Glomerular visceral epithelial cell (primary cell): ENCODE results near the gene INO80C.
"Not testable (repeated sequence)": the region's sequence is repeated elsewhere in the genome, so short reads cannot be mapped to it uniquely, and the experiment has no call there.

Source experiments
- DNase-seq: peaks from one replicate; pipeline ENCODE4 v3.0.0-alpha.2; 2016; ENCODE audit errors: extremely low spot score

INO80C gene

GRCh38 chr18:35489281-35489680 lies 8.5 kb downstream of the INO80C start:
- not testable (repeated sequence) for DNase-seq

- DNase-seq, result not testable (repeated sequence)
Measured at GRCh38 chr18:35488396-35488795, 9.4 kb downstream of the INO80C start.

- DNase-seq, result not testable (repeated sequence)
Measured at GRCh38 chr18:35487525-35487924, 10.2 kb downstream of the INO80C start.

- no peak for DNase-seq
Measured at GRCh38 chr18:35485852-35486251, 11.9 kb downstream of the INO80C start.

GRCh38 chr18:35484034-35484433 lies 13.7 kb downstream of the INO80C start:
- DNase-seq, result no peak

- peak; percentile 33 for DNase-seq
Measured at GRCh38 chr18:35481960-35482366, 15.8 kb downstream of the INO80C start.

- no peak for DNase-seq
Measured at GRCh38 chr18:35479911-35480586, 17.7 kb downstream of the INO80C start.

GRCh38 chr18:35478520-35479435 lies 19.0 kb downstream of the INO80C start:
- peak; percentile 85 for DNase-seq

GRCh38 chr18:35477974-35478373 lies 19.8 kb downstream of the INO80C start:
- no peak for DNase-seq

GRCh38 chr18:35477497-35477896 lies 20.3 kb downstream of the INO80C start:
- DNase-seq, result no peak

GRCh38 chr18:35474884-35475283 lies 22.9 kb downstream of the INO80C start:
- no peak for DNase-seq

- no peak for DNase-seq
Measured at GRCh38 chr18:35473562-35473961, 24.2 kb downstream of the INO80C start.

GRCh38 chr18:35470435-35470834 lies 27.3 kb downstream of the INO80C start:
- no peak for DNase-seq

GRCh38 chr18:35469725-35470124 lies 28.0 kb downstream of the INO80C start:
- no peak for DNase-seq

- DNase-seq, result no peak
Measured at GRCh38 chr18:35468711-35469110, 29.0 kb downstream of the INO80C start.

GRCh38 chr18:35467624-35468016 lies 30.1 kb downstream of the INO80C start:
- DNase-seq, result no peak

GRCh38 chr18:35466815-35467623 lies 30.7 kb downstream of the INO80C start:
- DNase-seq, result no peak

GRCh38 chr18:35466334-35466733 lies 31.4 kb downstream of the INO80C start:
- no peak for DNase-seq

GRCh38 chr18:35465329-35465728 lies 32.4 kb downstream of the INO80C start:
- no peak for DNase-seq

GRCh38 chr18:35464831-35465279 lies 32.9 kb downstream of the INO80C start:
- DNase-seq, result no peak

- DNase-seq, result no peak
Measured at GRCh38 chr18:35463827-35464226, 33.9 kb downstream of the INO80C start.

- DNase-seq, result peak; percentile 28
Measured at GRCh38 chr18:35463050-35463449, 34.7 kb downstream of the INO80C start.
